Panc1 (cell line): ENCODE data around the gene PLEKHG1.

Source experiments
- POLR2AphosphoS5 ChIP-seq: IDR thresholded peaks from 2 replicates; pipeline ENCODE4 v1.6.1; 2012; ENCODE audit warnings: mild to moderate bottlenecking, low read depth, low read length, moderate library complexity
- REST ChIP-seq, 2 experiments: IDR thresholded peaks; 2 replicates each; pipeline ENCODE4 v1.6.1; 2011 to 2012; ENCODE audit warnings: low read depth in 2 of 2, control low read depth in 1 of 2, low read length in 1 of 2, mild to moderate bottlenecking in 1 of 2, moderate library complexity in 1 of 2; ENCODE audit not compliant: insufficient read depth in 1 of 2
- SIN3A ChIP-seq: IDR thresholded peaks from 2 replicates; pipeline ENCODE4 v1.6.1; 2012; ENCODE audit warnings: low read depth, mild to moderate bottlenecking, low read length, moderate library complexity, borderline replicate concordance; ENCODE audit not compliant: insufficient read depth
- TCF7L2 ChIP-seq: IDR thresholded peaks from 2 replicates; pipeline ENCODE4 v1.6.1; 2011; ENCODE audit warnings: mild to moderate bottlenecking, low read depth, low read length, inconsistent platforms
- TF ChIP-seq, protein P1 (sequence below): fragments of 450-650 bp; IDR thresholded peaks from 2 replicates; pipeline ENCODE4 v1.5.1; 2017; ENCODE audit warnings: mild to moderate bottlenecking

- TF ChIP-seq, protein P1, sequence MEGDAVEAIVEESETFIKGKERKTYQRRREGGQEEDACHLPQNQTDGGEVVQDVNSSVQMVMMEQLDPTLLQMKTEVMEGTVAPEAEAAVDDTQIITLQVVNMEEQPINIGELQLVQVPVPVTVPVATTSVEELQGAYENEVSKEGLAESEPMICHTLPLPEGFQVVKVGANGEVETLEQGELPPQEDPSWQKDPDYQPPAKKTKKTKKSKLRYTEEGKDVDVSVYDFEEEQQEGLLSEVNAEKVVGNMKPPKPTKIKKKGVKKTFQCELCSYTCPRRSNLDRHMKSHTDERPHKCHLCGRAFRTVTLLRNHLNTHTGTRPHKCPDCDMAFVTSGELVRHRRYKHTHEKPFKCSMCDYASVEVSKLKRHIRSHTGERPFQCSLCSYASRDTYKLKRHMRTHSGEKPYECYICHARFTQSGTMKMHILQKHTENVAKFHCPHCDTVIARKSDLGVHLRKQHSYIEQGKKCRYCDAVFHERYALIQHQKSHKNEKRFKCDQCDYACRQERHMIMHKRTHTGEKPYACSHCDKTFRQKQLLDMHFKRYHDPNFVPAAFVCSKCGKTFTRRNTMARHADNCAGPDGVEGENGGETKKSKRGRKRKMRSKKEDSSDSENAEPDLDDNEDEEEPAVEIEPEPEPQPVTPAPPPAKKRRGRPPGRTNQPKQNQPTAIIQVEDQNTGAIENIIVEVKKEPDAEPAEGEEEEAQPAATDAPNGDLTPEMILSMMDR = no peak
- TF ChIP-seq REST (IDR thresholded peaks at IDR 0.05; ENCODE audit: insufficient read depth in 1 of 2, low read depth in 2 of 2, low read length in 1 of 2) (no peak), POLR2AphosphoS5 (no peak), TCF7L2 (no peak), SIN3A (no peak)
Observed at GRCh38 chr6:150641398-150642139, 41.9 kb downstream of the PLEKHG1 start.
